H9 (cell line): Measurements from ENCODE around the gene UNC5A. TPM values are rescaled to one million over a fixed set of nuclear protein-coding genes. Genes with fewer than 3 reads are reported as not detected.

Experiments
- DNase-seq: peaks from one replicate; pipeline ENCODE4 v3.0.0-alpha.2; 2017
- H2AFZ ChIP-seq: one replicate; pipeline ENCODE4 v1.6.1; 2013; ENCODE audit warnings: mild to moderate bottlenecking, low read length, control low read depth, moderate library complexity
- H2AK5ac ChIP-seq: 2 replicates; pipeline ENCODE4 v1.6.1; 2013; ENCODE audit warnings: low read length, control low read depth, mixed read lengths; ENCODE audit not compliant: insufficient read length
- H2BK120ac ChIP-seq: one replicate; pipeline ENCODE4 v1.6.1; 2013; ENCODE audit warnings: low read depth, mild to moderate bottlenecking, low read length, control low read depth, inconsistent platforms; ENCODE audit not compliant: poor library complexity, severe bottlenecking
- H2BK12ac ChIP-seq: 2 replicates; pipeline ENCODE4 v1.6.1; 2013; ENCODE audit warnings: low read length, control low read depth, mixed read lengths, low read depth; ENCODE audit not compliant: insufficient read length
- H2BK15ac ChIP-seq: 2 replicates; pipeline ENCODE4 v1.6.1; 2013; ENCODE audit warnings: low read depth, low read length, control low read depth
- H2BK20ac ChIP-seq: one replicate; pipeline ENCODE4 v1.6.1; 2013; ENCODE audit warnings: low read depth, mild to moderate bottlenecking, low read length, control low read depth, inconsistent platforms; ENCODE audit not compliant: poor library complexity, severe bottlenecking
- H2BK5ac ChIP-seq: 2 replicates; pipeline ENCODE4 v1.6.1; 2013; ENCODE audit warnings: low read length, control low read depth, mixed read lengths; ENCODE audit not compliant: insufficient read length
- H3K14ac ChIP-seq: 2 replicates; pipeline ENCODE4 v1.6.1; 2013; ENCODE audit warnings: low read length, control low read depth; ENCODE audit not compliant: insufficient read depth
- H3K18ac ChIP-seq: 2 replicates; pipeline ENCODE4 v1.6.1; 2013; ENCODE audit warnings: low read depth, mild to moderate bottlenecking, mixed read lengths, low read length, control low read depth; ENCODE audit not compliant: insufficient read length
- H3K23ac ChIP-seq: 2 replicates; pipeline ENCODE4 v1.6.1; 2013; ENCODE audit warnings: low read length, control low read depth, mixed read lengths, low read depth; ENCODE audit not compliant: insufficient read length
- H3K23me2 ChIP-seq: 2 replicates; pipeline ENCODE4 v1.6.1; 2013; ENCODE audit warnings: low read depth, mild to moderate bottlenecking, mixed read lengths, low read length, control low read depth; ENCODE audit not compliant: insufficient read length, poor library complexity, severe bottlenecking
- H3K27ac ChIP-seq: 2 replicates; pipeline ENCODE4 v1.5.1; 2013; ENCODE audit warnings: low read length, control low read depth, mixed read lengths, low read depth; ENCODE audit not compliant: insufficient read length
- H3K27me3 ChIP-seq: 2 replicates; pipeline ENCODE4 v1.6.1; 2013; ENCODE audit warnings: low read length, control low read depth, inconsistent platforms; ENCODE audit not compliant: insufficient read depth
- H3K4ac ChIP-seq: 2 replicates; pipeline ENCODE4 v1.6.1; 2013; ENCODE audit warnings: low read depth, mild to moderate bottlenecking, control low read depth, inconsistent platforms, low read length, moderate library complexity
- H3K4me1 ChIP-seq: 2 replicates; pipeline ENCODE4 v1.6.1; 2013; ENCODE audit warnings: low read length, control low read depth, inconsistent platforms; ENCODE audit not compliant: insufficient read depth
- H3K4me2 ChIP-seq: 2 replicates; pipeline ENCODE4 v1.6.1; 2013; ENCODE audit warnings: low read length, control low read depth, mixed read lengths; ENCODE audit not compliant: insufficient read length, insufficient read depth
- H3K56ac ChIP-seq: 2 replicates; pipeline ENCODE4 v1.6.1; 2013; ENCODE audit warnings: low read depth, mild to moderate bottlenecking, mixed read lengths, low read length, control low read depth; ENCODE audit not compliant: insufficient read length
- H3K79me1 ChIP-seq: 2 replicates; pipeline ENCODE4 v1.6.1; 2013; ENCODE audit warnings: low read depth, mild to moderate bottlenecking, moderate library complexity, low read length, control low read depth, inconsistent platforms; ENCODE audit not compliant: insufficient read depth, poor library complexity, severe bottlenecking
- H3K79me2 ChIP-seq: 2 replicates; pipeline ENCODE4 v1.6.1; 2013; ENCODE audit warnings: low read length, control low read depth, inconsistent platforms; ENCODE audit not compliant: insufficient read depth
- H3K9ac ChIP-seq: 2 replicates; pipeline ENCODE4 v1.6.1; 2013; ENCODE audit warnings: low read length, control low read depth, mixed read lengths; ENCODE audit not compliant: insufficient read length; ENCODE audit errors: extremely low read depth
- H3K9me3 ChIP-seq: one replicate; pipeline ENCODE4 v1.6.1; 2013; ENCODE audit warnings: low read depth, low read length, inconsistent platforms; ENCODE audit not compliant: control insufficient read depth
- H3T11ph ChIP-seq: one replicate; pipeline ENCODE4 v1.6.1; 2013; ENCODE audit warnings: mild to moderate bottlenecking, low read length, control low read depth, inconsistent platforms
- H4K20me1 ChIP-seq: one replicate; pipeline ENCODE4 v1.6.1; 2013; ENCODE audit not compliant: control insufficient read depth, insufficient read length, insufficient read depth
- H4K5ac ChIP-seq: 2 replicates; pipeline ENCODE4 v1.6.1; 2013; ENCODE audit warnings: low read depth, mild to moderate bottlenecking, mixed read lengths, low read length, control low read depth; ENCODE audit not compliant: insufficient read length
- H4K8ac ChIP-seq: replicated peaks from 2 replicates; pipeline ENCODE4 v1.6.1; 2013; ENCODE audit warnings: low read length, control low read depth, mixed read lengths, low read depth; ENCODE audit not compliant: insufficient read length
- H4K91ac ChIP-seq: 2 replicates; pipeline ENCODE4 v1.6.1; 2013; ENCODE audit warnings: low read depth, mild to moderate bottlenecking, moderate library complexity, mixed read lengths, low read length, control low read depth; ENCODE audit not compliant: insufficient read length
- H3K27ac Mint-ChIP-seq, 3 experiments: 2 replicates in 2 of 3; 3 replicates in 1 of 3; pipeline ENCODE4 v1.8.0; 2020 to 2021; ENCODE audit warnings: mixed read lengths in 3 of 3, mild to moderate bottlenecking in 1 of 3, moderate library complexity in 1 of 3
- H3K27me3 Mint-ChIP-seq: 2 replicates; pipeline ENCODE4 v1.8.0; 2021; ENCODE audit warnings: low read depth, mild to moderate bottlenecking, moderate library complexity, mixed read lengths
- H3K36me3 Mint-ChIP-seq, 3 experiments: 2 replicates in 2 of 3; 3 replicates in 1 of 3; pipeline ENCODE4 v1.8.0; 2020 to 2021; ENCODE audit warnings: low read depth in 3 of 3, mixed read lengths in 3 of 3; ENCODE audit not compliant: insufficient read depth in 1 of 3
- H3K4me1 Mint-ChIP-seq, 2 experiments: 2 replicates each; pipeline ENCODE4 v1.8.0; 2020; ENCODE audit warnings: mixed read lengths in 2 of 2
- H3K4me3 Mint-ChIP-seq, 2 experiments: 2 replicates in 1 of 2; 3 replicates in 1 of 2; pipeline ENCODE4 v1.8.0; 2020 to 2021; ENCODE audit warnings: mild to moderate bottlenecking in 2 of 2, mixed read lengths in 2 of 2, moderate library complexity in 1 of 2
- H3K9me3 Mint-ChIP-seq, 2 experiments: 2 replicates in 1 of 2; 3 replicates in 1 of 2; pipeline ENCODE4 v1.8.0; 2020; ENCODE audit warnings: mild to moderate bottlenecking in 2 of 2, mixed read lengths in 2 of 2, moderate library complexity in 1 of 2
- WGBS: extraction: QIAGEN DNeasy Blood & Tissue Kit; methylation state at CpG from one replicate; pipeline ENCODE4 v1.1.7; 2013; ENCODE audit warnings: missing lambda C conversion rate, low lambda C conversion rate, mixed read lengths; ENCODE audit not compliant: insufficient read length; ENCODE audit errors: extremely low coverage; 5-methylcytosine and 5-hydroxymethylcytosine counted together
- total RNA-seq: library from RNA; stranded (reverse); gene quantifications from 2 replicates; pipeline ENCODE4 v1.2.1, GENCODE V29; 2021
- TF ChIP-seq, protein P1 (sequence below): fragments of 200-600 bp; sonication (generic); conservative IDR thresholded peaks from 3 replicates; pipeline ENCODE4 v1.8.0; 2021; ENCODE audit warnings: antibody characterized with exemption, mild to moderate bottlenecking

The UNC5A gene
- total RNA-seq, 1 experiment from 2014 or later: 4.4 TPM

DNA sequence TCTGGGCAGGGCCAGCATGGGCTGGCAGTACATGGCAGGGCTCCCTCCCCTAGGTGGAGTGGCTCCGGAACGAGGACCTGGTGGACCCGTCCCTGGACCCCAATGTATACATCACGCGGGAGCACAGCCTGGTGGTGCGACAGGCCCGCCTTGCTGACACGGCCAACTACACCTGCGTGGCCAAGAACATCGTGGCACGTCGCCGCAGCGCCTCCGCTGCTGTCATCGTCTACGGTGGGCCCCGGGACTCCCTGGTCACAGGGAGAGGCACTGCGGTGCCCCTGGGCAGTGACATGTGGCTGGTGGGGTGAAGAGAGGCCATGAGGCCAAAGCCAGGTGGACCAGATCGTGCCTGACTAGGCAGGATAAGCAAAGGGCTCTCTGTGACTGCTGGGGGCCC, 58.4 kb downstream of the UNC5A start:
- Histone ChIP-seq H3K56ac (no peak overlapping the region), H3T11ph (no peak overlapping the region), H2AK5ac (no peak overlapping the region), H3K79me1 (no peaks in the 10 kb centered on the region), H4K8ac (no peak overlapping the region), H3K27me3 (no peaks in the 10 kb centered on the region), H3K79me2 (no peaks in the 10 kb centered on the region), H3K9ac (no peak overlapping the region), H3K14ac (no peak overlapping the region), H2BK5ac (no peak overlapping the region), H2BK15ac (no peak overlapping the region), H3K9me3 (no peaks in the 10 kb centered on the region), H2BK20ac (no peak overlapping the region), H2BK12ac (no peak overlapping the region), H2BK120ac (no peak overlapping the region), H4K5ac (no peak overlapping the region), H4K20me1 (peaks cover 4% of the 10 kb centered on the region), H4K91ac (no peak overlapping the region), H3K23ac (no peak overlapping the region), H3K4me1 (peaks cover 2% of the 10 kb centered on the region; the same call in 1 of the 2 replicates), H3K18ac (no peak overlapping the region), H3K4ac (no peak overlapping the region), H3K23me2 (no peaks in the 10 kb centered on the region), H3K27ac (no peak overlapping the region), H2AFZ (no peak overlapping the region), H3K4me2 (no peak overlapping the region)
- Mint-ChIP-seq H3K4me3 (no peak overlapping the region), H3K9me3 (no peaks in the 10 kb centered on the region), H3K27ac (no peak overlapping the region; a peak in 1 of 7 replicates), H3K27me3 (peaks cover 6% of the 10 kb centered on the region), H3K4me1 (peaks cover 21 to 33% of the 10 kb centered on the region in 2 experiments), H3K36me3 (no peaks in the 10 kb centered on the region; a peak in 1 of 7 replicates)
- DNase-seq: no peak
- TF ChIP-seq, protein P1, sequence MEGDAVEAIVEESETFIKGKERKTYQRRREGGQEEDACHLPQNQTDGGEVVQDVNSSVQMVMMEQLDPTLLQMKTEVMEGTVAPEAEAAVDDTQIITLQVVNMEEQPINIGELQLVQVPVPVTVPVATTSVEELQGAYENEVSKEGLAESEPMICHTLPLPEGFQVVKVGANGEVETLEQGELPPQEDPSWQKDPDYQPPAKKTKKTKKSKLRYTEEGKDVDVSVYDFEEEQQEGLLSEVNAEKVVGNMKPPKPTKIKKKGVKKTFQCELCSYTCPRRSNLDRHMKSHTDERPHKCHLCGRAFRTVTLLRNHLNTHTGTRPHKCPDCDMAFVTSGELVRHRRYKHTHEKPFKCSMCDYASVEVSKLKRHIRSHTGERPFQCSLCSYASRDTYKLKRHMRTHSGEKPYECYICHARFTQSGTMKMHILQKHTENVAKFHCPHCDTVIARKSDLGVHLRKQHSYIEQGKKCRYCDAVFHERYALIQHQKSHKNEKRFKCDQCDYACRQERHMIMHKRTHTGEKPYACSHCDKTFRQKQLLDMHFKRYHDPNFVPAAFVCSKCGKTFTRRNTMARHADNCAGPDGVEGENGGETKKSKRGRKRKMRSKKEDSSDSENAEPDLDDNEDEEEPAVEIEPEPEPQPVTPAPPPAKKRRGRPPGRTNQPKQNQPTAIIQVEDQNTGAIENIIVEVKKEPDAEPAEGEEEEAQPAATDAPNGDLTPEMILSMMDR: no peak
- WGBS: no CpG with 5 or more reads among the region's 20 CpGs
